ENCODE results near the gene PTPRE. TPM values are rescaled to one million over a fixed set of nuclear protein-coding genes. Genes with fewer than 3 reads are reported as not detected.

Gene PTPRE
- total RNA-seq, 1 experiment from 2014 or later: 0.70 TPM

DNA sequence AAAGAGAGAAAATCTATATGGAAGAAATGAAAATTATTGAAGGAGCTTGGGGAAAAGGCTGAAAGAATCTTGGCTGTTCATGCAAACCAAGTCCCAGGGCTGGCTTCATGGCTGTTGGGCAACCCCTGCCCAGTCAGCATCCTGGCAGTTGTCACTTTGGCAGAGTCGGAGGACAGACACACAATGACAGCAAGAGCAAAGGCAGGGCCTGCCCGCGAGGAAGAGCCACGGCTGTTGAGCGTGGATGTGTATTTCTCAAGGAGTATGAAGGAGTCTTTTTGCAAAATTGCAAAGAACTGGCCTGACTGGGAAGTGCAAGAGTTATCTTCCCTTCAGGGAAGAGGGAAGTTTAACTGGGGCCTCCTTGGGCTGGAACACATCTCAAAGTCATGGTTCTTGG, 11.7 kb downstream of the PTPRE start:
- H3K14ac ChIP-seq (ENCODE audit: insufficient read depth, low read length): no peak overlapping the region
- no peaks in the 10 kb centered on the region for H3K36me3 Mint-ChIP-seq (ENCODE audit: insufficient read depth in 1 of 3, low read depth in 3 of 3)

More for the DNA sequence above, 11.7 kb downstream of the PTPRE start:
- no CpG with 5 or more reads among the region's 5 CpGs for WGBS (ENCODE audit: extremely low coverage, insufficient read length, low lambda C conversion rate)
- H3K4me2 ChIP-seq (ENCODE audit: insufficient read depth, insufficient read length, low read length): no peak overlapping the region
- H3K79me2 ChIP-seq (ENCODE audit: insufficient read depth, low read length): no peaks in the 10 kb centered on the region
- H4K8ac ChIP-seq (replicated peaks; ENCODE audit: insufficient read length, low read depth, low read length): no peak overlapping the region
- no peak overlapping the region for H3K4ac ChIP-seq (ENCODE audit: low read depth, low read length)
- H2BK120ac ChIP-seq (ENCODE audit: low read depth, low read length, poor library complexity, severe bottlenecking): no peak overlapping the region
- no peak overlapping the region for H4K5ac ChIP-seq (ENCODE audit: insufficient read length, low read depth, low read length)
- H4K20me1 ChIP-seq (ENCODE audit: control insufficient read depth, insufficient read depth, insufficient read length): no peaks in the 10 kb centered on the region
- no peak for DNase-seq
- H3K9me3 Mint-ChIP-seq: no peaks in the 10 kb centered on the region
- H3K18ac ChIP-seq (ENCODE audit: insufficient read length, low read depth, low read length): no peak overlapping the region
- H3K23me2 ChIP-seq (ENCODE audit: insufficient read length, low read depth, low read length, poor library complexity, severe bottlenecking): no peaks in the 10 kb centered on the region
- peak overlapping the region in 1 of 3 experiments; percentile 65; a peak in 1 of 7 replicates for H3K27ac Mint-ChIP-seq
- H3K23ac ChIP-seq (ENCODE audit: insufficient read length, low read depth, low read length): no peak overlapping the region
- H3K27me3 ChIP-seq (ENCODE audit: insufficient read depth, low read length): no peaks in the 10 kb centered on the region
- H2BK20ac ChIP-seq (ENCODE audit: low read depth, low read length, poor library complexity, severe bottlenecking): no peak overlapping the region
- no peaks in the 10 kb centered on the region; the same call in 1 of the 2 replicates for H3K27me3 Mint-ChIP-seq (ENCODE audit: low read depth)
- TF ChIP-seq, protein P1, sequence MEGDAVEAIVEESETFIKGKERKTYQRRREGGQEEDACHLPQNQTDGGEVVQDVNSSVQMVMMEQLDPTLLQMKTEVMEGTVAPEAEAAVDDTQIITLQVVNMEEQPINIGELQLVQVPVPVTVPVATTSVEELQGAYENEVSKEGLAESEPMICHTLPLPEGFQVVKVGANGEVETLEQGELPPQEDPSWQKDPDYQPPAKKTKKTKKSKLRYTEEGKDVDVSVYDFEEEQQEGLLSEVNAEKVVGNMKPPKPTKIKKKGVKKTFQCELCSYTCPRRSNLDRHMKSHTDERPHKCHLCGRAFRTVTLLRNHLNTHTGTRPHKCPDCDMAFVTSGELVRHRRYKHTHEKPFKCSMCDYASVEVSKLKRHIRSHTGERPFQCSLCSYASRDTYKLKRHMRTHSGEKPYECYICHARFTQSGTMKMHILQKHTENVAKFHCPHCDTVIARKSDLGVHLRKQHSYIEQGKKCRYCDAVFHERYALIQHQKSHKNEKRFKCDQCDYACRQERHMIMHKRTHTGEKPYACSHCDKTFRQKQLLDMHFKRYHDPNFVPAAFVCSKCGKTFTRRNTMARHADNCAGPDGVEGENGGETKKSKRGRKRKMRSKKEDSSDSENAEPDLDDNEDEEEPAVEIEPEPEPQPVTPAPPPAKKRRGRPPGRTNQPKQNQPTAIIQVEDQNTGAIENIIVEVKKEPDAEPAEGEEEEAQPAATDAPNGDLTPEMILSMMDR (conservative IDR thresholded peaks at IDR 0.05): no peak
- no peaks in the 10 kb centered on the region for H3K4me1 ChIP-seq (ENCODE audit: insufficient read depth, low read length)
- H2BK15ac ChIP-seq (ENCODE audit: low read depth, low read length): no peak overlapping the region
- H3K9ac ChIP-seq (ENCODE audit: extremely low read depth, insufficient read length, low read length): no peak overlapping the region
- no peaks in the 10 kb centered on the region for H3K79me1 ChIP-seq (ENCODE audit: insufficient read depth, low read depth, low read length, poor library complexity, severe bottlenecking)
- no peak overlapping the region for H2BK12ac ChIP-seq (ENCODE audit: insufficient read length, low read depth, low read length)
- H3K27ac ChIP-seq (ENCODE audit: insufficient read length, low read depth, low read length): no peak overlapping the region
- no peak overlapping the region for H2AFZ ChIP-seq (ENCODE audit: low read length)
- no peak overlapping the region for H3T11ph ChIP-seq (ENCODE audit: low read length)
- H2AK5ac ChIP-seq (ENCODE audit: insufficient read length, low read length): no peak overlapping the region
- no peaks in the 10 kb centered on the region for H3K9me3 ChIP-seq (ENCODE audit: control insufficient read depth, low read depth, low read length)
- peaks cover 4 to 6% of the 10 kb centered on the region in 2 experiments; a peak in 2 of 4 replicates for H3K4me1 Mint-ChIP-seq
- H4K91ac ChIP-seq (ENCODE audit: insufficient read length, low read depth, low read length): no peak overlapping the region
- no peak overlapping the region for H3K56ac ChIP-seq (ENCODE audit: insufficient read length, low read depth, low read length)
- no peak overlapping the region for H2BK5ac ChIP-seq (ENCODE audit: insufficient read length, low read length)
- no peak overlapping the region for H3K4me3 Mint-ChIP-seq

All from H9 (cell line).